Dedifferentiated amniotic fluid mesenchymal stem cell (primary cell): ENCODE data around the gene TMEM109.

Source experiments
- DNase-seq: peaks from one replicate; pipeline ENCODE4 v3.0.0-alpha.2; 2016; ENCODE audit errors: extremely low spot score

TMEM109 gene

GRCh38 chr11:60925868-60926267, 11.9 kb downstream of the TMEM109 start:
- no peak for DNase-seq

DNA sequence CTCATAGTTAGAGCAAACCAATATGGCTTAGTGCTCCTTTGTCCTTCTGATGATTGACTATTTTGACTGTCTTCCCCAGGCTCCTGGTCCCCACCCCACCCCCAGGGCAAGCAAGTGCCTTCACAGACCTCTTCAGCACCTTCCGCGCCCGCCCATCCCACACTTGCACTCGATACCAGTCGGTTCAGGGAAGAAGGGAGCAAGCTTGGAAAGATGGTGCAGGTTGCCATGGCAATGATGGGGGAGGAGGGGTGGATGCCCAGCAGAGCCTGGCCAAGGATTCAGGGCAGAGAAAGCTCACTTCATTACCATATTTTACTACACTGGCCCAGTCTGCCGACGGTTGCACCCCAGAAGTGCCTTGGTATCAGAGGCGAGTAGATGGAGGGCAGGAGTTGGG, 12.5 kb downstream of the TMEM109 start:
- no peak for DNase-seq

DNA sequence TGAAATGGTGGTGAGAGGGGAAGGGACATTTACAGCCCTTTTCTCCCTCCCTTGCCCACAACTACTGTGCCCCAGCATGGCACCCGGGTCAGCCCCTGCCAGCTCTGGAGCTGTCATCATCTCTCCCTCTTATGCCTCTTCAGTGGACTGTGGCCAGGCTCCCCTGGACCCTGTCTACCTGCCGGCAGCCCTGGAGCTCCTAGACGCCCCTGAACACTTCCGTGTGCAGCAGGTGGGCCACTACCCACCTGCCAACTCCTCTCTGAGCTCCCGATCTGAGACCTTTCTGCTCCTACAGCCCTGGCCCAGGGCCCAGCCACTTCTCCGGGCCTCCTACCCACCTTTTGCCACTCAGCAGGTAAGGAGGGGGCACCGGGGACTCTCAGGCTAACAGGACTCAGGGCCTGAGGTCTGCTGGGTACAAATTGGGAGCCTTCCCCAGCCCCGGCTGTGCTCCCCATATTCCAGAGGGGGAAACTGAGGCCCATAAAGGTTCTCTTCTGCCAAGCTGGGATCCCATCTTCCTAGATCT, 13.2 kb downstream of the TMEM109 start:
- DNase-seq = no peak

- DNase-seq = no peak
Observed at GRCh38 chr11:60927600-60927999, 13.6 kb downstream of the TMEM109 start.

- DNase-seq = no peak
Observed at GRCh38 chr11:60928563-60929001, 14.6 kb downstream of the TMEM109 start.

DNA sequence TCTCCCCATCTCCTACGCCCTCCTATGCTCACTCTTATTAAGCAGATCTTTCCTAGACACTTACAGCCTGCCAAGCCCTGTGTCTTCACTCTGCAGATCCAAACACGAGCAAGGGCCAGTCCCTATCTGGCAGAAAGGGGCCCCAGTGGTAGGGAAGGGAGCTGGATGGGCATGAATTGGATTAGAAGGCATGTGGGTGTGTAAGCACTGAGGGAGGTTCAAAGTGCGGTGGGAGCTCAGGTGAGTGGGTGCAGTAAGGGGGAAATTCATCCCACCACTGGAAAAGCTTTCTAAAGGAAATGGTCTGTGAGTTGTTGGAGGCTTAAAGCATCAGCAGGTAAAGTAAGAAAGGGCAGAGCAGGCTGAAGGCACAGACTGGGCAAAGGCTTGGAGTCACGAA, 15.8 kb downstream of the TMEM109 start:
- DNase-seq = no peak

- no peak for DNase-seq
Observed at GRCh38 chr11:60930394-60930793, 16.4 kb downstream of the TMEM109 start.

- no peak for DNase-seq
Observed at GRCh38 chr11:60931917-60932316, 18.0 kb downstream of the TMEM109 start.

DNA sequence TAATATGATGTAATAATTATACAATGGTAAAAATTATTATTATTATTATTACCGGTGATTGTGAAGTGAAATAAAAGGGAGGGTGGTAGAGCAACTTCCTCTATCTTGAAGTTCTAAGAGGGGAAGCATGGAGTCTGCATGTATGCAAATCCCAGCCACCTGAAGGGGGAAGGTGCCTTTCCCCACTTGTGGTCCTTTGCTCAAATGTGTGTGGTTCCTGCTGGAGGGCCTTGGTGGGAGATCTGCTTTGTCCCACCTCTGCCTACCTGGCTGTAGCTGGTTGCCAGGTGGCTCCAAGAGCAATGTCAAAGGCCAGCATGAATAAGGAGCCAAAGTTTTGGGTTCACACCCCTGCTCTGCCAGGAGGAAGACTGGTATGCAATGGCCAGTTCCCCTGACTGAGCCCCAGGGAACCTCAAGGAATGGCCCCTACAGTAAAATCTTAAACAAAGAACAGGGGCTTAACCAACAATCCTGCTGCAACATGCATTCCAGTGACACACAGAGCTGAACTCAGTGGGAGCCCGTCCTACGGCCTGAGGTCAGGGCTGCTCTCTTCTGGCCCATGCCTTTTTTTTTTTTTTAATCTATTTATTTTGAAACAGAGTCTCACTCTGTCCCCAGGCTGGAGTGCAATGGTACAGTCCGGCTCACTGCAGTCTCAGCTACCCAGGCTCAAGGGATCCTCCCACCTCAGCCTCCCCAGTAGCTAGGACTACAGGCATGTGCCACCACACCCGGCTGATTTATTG, 18.8 kb downstream of the TMEM109 start:
- no peak for DNase-seq

GRCh38 chr11:60933416-60934123, 19.6 kb downstream of the TMEM109 start:
- no peak for DNase-seq

- no peak for DNase-seq
Observed at GRCh38 chr11:60934124-60934789, 20.3 kb downstream of the TMEM109 start.

DNA sequence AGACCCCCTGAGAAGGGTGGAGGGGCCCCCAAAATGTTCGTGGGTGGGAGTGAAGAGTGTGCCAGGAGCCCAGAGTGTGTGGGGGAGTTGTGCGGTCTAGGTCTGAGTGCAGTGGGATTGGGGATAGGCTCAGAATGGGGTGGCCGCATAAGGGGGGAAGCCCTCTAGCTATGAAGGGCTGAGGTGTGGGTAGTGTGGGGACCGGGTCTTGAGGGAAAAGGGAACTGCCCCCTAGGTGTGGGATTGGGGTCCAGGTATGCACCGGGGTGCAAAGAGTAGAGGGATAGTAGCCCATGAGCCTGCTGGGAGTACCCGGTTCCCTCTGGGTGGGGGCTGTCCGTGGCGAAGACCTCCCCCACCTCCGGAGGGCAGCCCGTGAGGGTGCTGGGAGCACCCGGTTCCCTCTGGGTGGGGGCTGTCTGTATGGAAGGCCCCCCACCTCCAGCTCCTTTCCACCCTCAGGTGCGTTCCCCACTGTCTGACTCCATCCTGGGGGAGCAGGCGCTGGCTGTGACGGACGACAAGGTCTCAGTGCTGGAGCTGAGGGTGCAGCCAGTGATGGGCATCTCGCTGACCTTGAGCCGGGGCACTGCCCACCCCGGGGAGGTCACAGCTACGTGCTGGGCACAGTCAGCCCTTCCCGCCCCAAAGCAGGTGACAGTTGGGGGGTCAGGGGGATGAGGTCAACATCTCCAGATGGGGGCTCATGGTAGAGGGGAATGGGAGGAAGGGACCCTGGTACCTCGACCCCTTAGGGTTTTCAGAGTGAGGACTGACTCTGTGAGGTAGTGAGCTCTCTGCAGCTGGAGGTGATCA, 21.0 kb downstream of the TMEM109 start:
- DNase-seq = no peak

DNA sequence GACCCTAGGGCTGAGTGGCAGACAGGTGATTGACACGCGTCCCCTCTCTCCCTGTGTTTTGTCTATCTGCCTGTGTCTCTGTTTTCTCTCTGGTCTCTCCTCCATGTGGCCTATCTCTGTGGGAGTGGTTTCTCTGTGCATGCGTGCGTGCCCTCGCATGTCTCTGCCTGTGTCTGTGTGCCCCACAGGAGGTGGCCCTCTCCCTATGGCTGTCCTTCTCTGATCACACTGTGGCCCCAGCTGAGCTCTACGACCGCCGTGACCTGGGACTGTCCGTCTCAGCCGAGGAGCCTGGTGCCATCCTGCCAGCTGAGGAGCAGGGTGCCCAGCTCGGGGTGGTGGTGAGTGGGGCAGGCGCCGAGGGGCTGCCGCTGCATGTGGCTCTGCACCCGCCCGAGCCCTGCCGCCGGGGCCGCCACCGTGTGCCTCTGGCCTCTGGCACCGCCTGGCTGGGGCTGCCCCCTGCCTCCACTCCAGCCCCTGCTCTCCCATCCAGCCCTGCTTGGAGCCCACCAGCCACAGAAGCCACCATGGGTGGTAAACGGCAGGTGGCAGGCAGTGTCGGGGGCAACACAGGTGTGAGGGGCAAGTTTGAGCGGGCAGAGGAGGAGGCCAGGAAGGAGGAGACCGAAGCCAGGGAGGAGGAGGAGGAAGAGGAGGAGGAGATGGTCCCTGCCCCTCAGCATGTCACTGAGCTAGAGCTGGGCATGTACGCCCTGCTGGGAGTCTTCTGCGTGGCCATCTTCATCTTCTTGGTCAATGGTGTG, 21.9 kb downstream of the TMEM109 start:
- no peak for DNase-seq

- no peak for DNase-seq
Observed at GRCh38 chr11:60936467-60937143, 22.6 kb downstream of the TMEM109 start.

- DNase-seq = no peak
Observed at GRCh38 chr11:60937144-60937527, 23.2 kb downstream of the TMEM109 start.

DNA sequence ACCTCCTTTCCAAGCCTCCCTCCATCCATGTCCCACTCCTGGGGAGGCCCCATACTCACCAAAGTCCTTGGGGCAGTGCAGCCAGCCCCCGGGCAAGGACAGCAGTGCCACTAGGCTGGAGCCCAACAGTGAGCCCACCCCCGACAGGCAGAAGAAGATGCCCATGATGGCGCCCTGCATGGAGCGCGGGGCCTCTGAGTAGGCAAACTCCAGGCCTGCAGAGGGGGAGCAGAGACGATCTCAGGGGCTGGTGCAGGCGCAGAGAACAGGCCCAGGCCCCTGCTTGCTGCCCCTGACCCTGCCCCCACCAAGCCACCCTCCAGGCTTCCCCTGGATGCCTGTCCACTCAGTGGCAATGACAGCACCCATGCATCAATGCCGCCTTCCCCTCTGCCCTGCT, 23.9 kb downstream of the TMEM109 start:
- no peak for DNase-seq

GRCh38 chr11:60938500-60938899, 24.5 kb downstream of the TMEM109 start:
- DNase-seq = no peak

GRCh38 chr11:60939301-60939700, 25.3 kb downstream of the TMEM109 start:
- no peak for DNase-seq

- no peak for DNase-seq
Observed at GRCh38 chr11:60939855-60940254, 25.9 kb downstream of the TMEM109 start.

DNA sequence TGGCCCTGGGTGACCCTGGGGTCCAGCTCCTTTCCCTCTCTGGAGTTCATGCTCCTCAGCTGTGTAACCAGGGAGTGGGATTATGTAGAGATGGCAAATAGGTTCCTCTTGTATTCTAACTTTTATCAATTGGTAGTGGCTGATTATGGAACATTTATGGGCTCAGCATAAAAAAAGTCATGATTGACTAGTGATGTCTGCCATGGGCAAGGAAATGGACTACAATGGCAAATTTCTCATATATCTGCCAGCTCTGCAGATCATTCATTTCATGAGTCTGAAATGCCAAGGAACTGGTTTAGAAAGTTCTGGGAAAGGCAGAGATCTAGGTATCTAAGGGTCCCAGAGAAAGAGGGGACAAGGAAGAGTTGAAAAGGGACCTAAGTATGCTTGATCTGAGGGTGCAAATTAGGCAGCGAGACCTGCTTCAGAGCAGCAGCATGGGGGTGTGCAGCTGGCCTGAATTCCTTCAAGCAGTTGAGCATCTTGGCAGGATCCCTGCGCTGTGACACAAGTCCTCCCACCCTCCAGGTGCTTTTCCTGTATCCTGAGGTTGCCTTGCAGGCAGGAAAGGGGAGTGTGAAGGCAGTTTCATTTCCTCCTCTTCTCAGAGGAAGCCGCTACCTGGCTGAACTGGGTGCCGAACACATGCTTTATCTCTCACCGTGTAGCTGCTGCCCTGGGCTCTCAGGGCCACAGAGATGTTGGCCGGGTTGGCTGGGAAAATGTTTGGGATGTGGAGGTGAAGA, 27.6 kb downstream of the TMEM109 start:
- no peak for DNase-seq
